Cardiac muscle cell (in vitro differentiated cells and primary cell): Measurements from ENCODE around the gene HADHB. TPM values are rescaled to one million over a fixed set of nuclear protein-coding genes. Genes with fewer than 3 reads are reported as not detected.

Source experiments
- DNase-seq, 2 donors: peaks; one replicate each; pipeline versions ENCODE4 v3.0.0 to v3.0.0-alpha.2; 2010 to 2017; ENCODE audit warnings: low read depth in 1 of 2, low spot score in 1 of 2
- H3K27ac ChIP-seq: fragments of 200-600 bp; sonication (generic); 2 replicates; pipeline ENCODE4 v1.5.1; 2016
- H3K27me3 ChIP-seq: fragments of 200-600 bp; sonication (generic); 2 replicates; pipeline ENCODE4 v1.6.0; 2016; ENCODE audit warnings: control low read depth
- H3K36me3 ChIP-seq: fragments of 200-600 bp; sonication (generic); 2 replicates; pipeline ENCODE4 v1.5.1; 2016; ENCODE audit warnings: control low read depth
- H3K4me1 ChIP-seq: fragments of 200-600 bp; sonication (generic); 2 replicates; pipeline ENCODE4 v1.8.1; 2017; ENCODE audit warnings: low read depth, mild to moderate bottlenecking, mixed run types
- H3K4me3 ChIP-seq: fragments of 200-600 bp; sonication (generic); 2 replicates; pipeline ENCODE4 v1.5.1; 2016; ENCODE audit warnings: mild to moderate bottlenecking
- H3K9me3 ChIP-seq: fragments of 200-600 bp; sonication (generic); 2 replicates; pipeline ENCODE4 v1.5.1; 2017; ENCODE audit warnings: low read depth, mild to moderate bottlenecking, control low read depth
- polyA plus RNA-seq: library from polyadenylated mRNA; unstranded; fragments of >200 nt; fragmentation: Nextera tagmentation; extraction: Ambion mirVana; gene quantifications from 2 replicates; pipeline ENCODE4 v1.2.1, GENCODE V29; 2016
- total RNA-seq: library from RNA; depleted of rRNA; stranded (reverse); fragments of >200 nt; gene quantifications from 2 replicates; pipeline ENCODE4 v1.2.3, GENCODE V29; 2016
- TF ChIP-seq, protein P1 (sequence below): IDR thresholded peaks from 2 replicates; pipeline ENCODE4 v1.5.1; 2012; ENCODE audit warnings: low read depth, mild to moderate bottlenecking, low read length

The HADHB gene
- total and polyA plus RNA-seq, 2 experiments from 2014 or later = 108 to 229 TPM

DNA sequence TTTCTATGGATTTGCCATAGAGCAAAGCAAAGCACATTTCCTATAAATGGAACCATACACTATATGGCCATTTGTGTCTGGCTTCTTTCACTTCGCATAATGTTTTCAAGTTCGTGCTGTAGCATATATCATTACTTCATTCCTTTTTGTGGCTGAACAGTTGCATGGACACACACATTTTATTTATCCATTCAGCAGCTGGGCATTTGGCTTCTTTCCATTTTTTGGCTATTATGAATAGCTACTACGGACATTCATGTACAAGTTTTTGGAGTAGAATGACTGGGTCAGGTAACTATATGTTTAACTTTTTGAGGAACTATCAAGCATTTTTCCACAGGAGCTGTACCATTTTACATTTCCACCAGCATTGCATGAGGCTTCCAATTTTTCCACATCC is 90.5 kb downstream of the HADHB start:
- H3K9me3 ChIP-seq = no peaks in the 10 kb centered on the region
- TF ChIP-seq, protein P1, sequence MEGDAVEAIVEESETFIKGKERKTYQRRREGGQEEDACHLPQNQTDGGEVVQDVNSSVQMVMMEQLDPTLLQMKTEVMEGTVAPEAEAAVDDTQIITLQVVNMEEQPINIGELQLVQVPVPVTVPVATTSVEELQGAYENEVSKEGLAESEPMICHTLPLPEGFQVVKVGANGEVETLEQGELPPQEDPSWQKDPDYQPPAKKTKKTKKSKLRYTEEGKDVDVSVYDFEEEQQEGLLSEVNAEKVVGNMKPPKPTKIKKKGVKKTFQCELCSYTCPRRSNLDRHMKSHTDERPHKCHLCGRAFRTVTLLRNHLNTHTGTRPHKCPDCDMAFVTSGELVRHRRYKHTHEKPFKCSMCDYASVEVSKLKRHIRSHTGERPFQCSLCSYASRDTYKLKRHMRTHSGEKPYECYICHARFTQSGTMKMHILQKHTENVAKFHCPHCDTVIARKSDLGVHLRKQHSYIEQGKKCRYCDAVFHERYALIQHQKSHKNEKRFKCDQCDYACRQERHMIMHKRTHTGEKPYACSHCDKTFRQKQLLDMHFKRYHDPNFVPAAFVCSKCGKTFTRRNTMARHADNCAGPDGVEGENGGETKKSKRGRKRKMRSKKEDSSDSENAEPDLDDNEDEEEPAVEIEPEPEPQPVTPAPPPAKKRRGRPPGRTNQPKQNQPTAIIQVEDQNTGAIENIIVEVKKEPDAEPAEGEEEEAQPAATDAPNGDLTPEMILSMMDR = no peak
- H3K27me3 ChIP-seq = no peaks in the 10 kb centered on the region
- H3K27ac ChIP-seq = no peak overlapping the region
- no peaks in the 10 kb centered on the region for H3K36me3 ChIP-seq
- H3K4me3 ChIP-seq = no peak overlapping the region
- DNase-seq = no peak
- no peaks in the 10 kb centered on the region for H3K4me1 ChIP-seq

DNA sequence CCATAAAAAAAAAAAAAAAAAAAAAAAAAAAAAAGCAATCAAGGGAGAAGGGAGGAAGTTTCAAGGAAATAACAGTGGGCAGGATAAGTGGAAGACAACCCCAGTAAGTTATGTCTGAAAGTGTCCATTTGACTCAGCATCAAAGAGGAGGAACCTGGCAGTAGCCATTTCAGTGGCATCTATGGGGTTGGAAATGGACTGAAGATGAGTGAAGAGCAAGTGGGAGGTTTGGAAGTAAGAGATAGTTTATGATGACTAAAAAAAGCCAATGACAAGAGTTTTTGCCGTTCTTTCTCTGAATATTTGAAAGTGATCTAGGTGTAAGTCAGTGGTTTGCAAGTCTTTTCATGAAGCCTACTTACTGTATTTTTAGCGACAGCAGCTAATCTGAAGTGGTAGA is 92.0 kb downstream of the HADHB start:
- no peaks in the 10 kb centered on the region for H3K27me3 ChIP-seq
- H3K27ac ChIP-seq = no peak overlapping the region
- H3K9me3 ChIP-seq = no peaks in the 10 kb centered on the region
- no peaks in the 10 kb centered on the region for H3K4me1 ChIP-seq
- H3K36me3 ChIP-seq = no peaks in the 10 kb centered on the region
- no peak for DNase-seq
- H3K4me3 ChIP-seq = no peak overlapping the region
- TF ChIP-seq, protein P1 = no peak

DNA sequence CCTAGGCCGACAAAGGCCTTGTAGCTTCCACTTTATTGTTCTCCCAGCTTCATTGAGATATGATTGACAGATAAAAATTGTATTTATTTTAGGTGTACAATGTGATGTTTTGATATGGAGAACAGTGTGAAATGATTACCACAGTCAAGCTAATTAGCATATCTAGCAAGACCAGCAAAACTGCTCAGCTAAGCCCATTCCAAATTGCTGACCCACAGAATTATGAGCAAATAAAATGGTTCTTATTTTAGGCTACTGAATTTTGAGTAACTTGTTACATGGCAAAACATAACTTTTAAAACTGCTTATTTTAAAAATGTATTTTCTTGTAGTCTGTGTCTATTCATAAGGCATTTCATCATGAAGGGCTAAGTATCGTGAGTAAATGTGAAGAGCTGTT is 92.6 kb downstream of the HADHB start:
- TF ChIP-seq, protein P1 = no peak
- Histone ChIP-seq H3K4me3 (no peak overlapping the region), H3K27ac (no peak overlapping the region), H3K9me3 (no peaks in the 10 kb centered on the region), H3K36me3 (no peaks in the 10 kb centered on the region), H3K27me3 (no peaks in the 10 kb centered on the region), H3K4me1 (no peaks in the 10 kb centered on the region)
- no peak for DNase-seq

Other genes with a start within 250 kb of the HADHB start
- gene RAB10, start 210.9 kb upstream of the HADHB start, total RNA-seq = 141 and 145 TPM in 2 replicates
- 75.9 and 92.7 TPM in 2 replicates for gene RAB10, start 210.9 kb upstream of the HADHB start, polyA plus RNA-seq
- gene GAREM2, start 71.9 kb upstream of the HADHB start, total RNA-seq = 1.2 and 1.6 TPM in 2 replicates
- gene GAREM2, start 71.9 kb upstream of the HADHB start, polyA plus RNA-seq = 0.84 and 2.8 TPM in 2 replicates
- gene HADHA, start 307 bp upstream of the HADHB start, total RNA-seq = 149 and 154 TPM in 2 replicates
- 197 and 223 TPM in 2 replicates for gene HADHA, start 307 bp upstream of the HADHB start, polyA plus RNA-seq
- 9.3 and 13.7 TPM in 2 replicates for gene SELENOI, start 101.2 kb downstream of the HADHB start, total RNA-seq
- gene SELENOI, start 101.2 kb downstream of the HADHB start, polyA plus RNA-seq = 8.1 and 10.4 TPM in 2 replicates
- 0.11 and 0.12 TPM in 2 replicates for gene ADGRF3, start 101.8 kb downstream of the HADHB start, total RNA-seq
- 0.33 and 0.56 TPM in 2 replicates for gene ADGRF3, start 101.8 kb downstream of the HADHB start, polyA plus RNA-seq
- not detected in 2 replicates for gene DRC1, start 157.0 kb downstream of the HADHB start, total RNA-seq
- gene DRC1, start 157.0 kb downstream of the HADHB start, polyA plus RNA-seq = not detected in 2 replicates
- gene OTOF, start 233.2 kb downstream of the HADHB start, total RNA-seq = 0.04 TPM in 1 of 2 replicates, not detected in the other
- gene OTOF, start 233.2 kb downstream of the HADHB start, polyA plus RNA-seq = 0.30 TPM in 1 of 2 replicates, not detected in the other